H1 (cell line): ENCODE measurements around the gene DYNC2I2. TPM values are rescaled to one million over a fixed set of nuclear protein-coding genes. Genes with fewer than 3 reads are reported as not detected.
"Not testable (repeated sequence)": the region's sequence is repeated elsewhere in the genome, so short reads cannot be mapped to it uniquely, and the experiment has no call there.

Experiments
- CTCF ChIA-PET: fragments of 300-600 bp; sonication (Branson Sonifier 250); formaldehyde crosslinking; loops from one replicate; lab custom pipeline; 2021; ENCODE audit not compliant: partially characterized antibody; lab: Charles Lee
- POLR2A ChIA-PET: fragments of 300-600 bp; sonication (Branson Sonifier 250); formaldehyde crosslinking; loops from one replicate; lab custom pipeline; 2021; ENCODE audit warnings: inconsistent platforms; ENCODE audit not compliant: partially characterized antibody; lab: Charles Lee
- DNase-seq, 2 experiments: peaks; one replicate each; pipeline versions ENCODE4 v3.0.0 to v3.0.0-alpha.2; 2010 to 2022; ENCODE audit warnings: low spot score in 2 of 2, low read depth in 1 of 2, mixed read lengths in 1 of 2
- FAIRE-seq: peaks from 2 replicates; lab custom pipeline; 2011; peaks lifted over from hg19 to GRCh38; lab: Jason Lieb, UNC
- H2AFZ ChIP-seq: 2 replicates; pipeline ENCODE4 v1.8.1; 2012; ENCODE audit warnings: low read length, inconsistent platforms
- H2AK5ac ChIP-seq: 2 replicates; pipeline ENCODE4 v1.6.1; 2013; ENCODE audit warnings: low read depth, low read length
- H2BK120ac ChIP-seq: replicated peaks from 2 replicates; pipeline ENCODE3; 2013; ENCODE audit warnings: low read depth, low read length, inconsistent platforms
- H2BK12ac ChIP-seq: 2 replicates; pipeline ENCODE4 v1.6.1; 2013; ENCODE audit warnings: low read depth, low read length
- H2BK15ac ChIP-seq: 2 replicates; pipeline ENCODE4 v1.6.1; 2013; ENCODE audit warnings: low read length
- H2BK20ac ChIP-seq: 2 replicates; pipeline ENCODE4 v1.6.1; 2013; ENCODE audit warnings: low read length
- H2BK5ac ChIP-seq: 2 replicates; pipeline ENCODE4 v1.6.1; 2013; ENCODE audit warnings: low read depth, low read length
- H3K14ac ChIP-seq: 2 replicates; pipeline ENCODE4 v1.6.1; 2013; ENCODE audit warnings: inconsistent platforms; ENCODE audit not compliant: insufficient read length
- H3K18ac ChIP-seq: 2 replicates; pipeline ENCODE4 v1.6.1; 2013; ENCODE audit warnings: low read length; ENCODE audit errors: extremely low read depth
- H3K23ac ChIP-seq: 2 replicates; pipeline ENCODE4 v1.6.1; 2013; ENCODE audit warnings: inconsistent platforms; ENCODE audit not compliant: insufficient read length
- H3K23me2 ChIP-seq: 2 replicates; pipeline ENCODE4 v1.6.1; 2013; ENCODE audit warnings: low read depth, low read length
- H3K27ac ChIP-seq: 2 replicates; pipeline ENCODE4 v1.6.1; 2011; ENCODE audit warnings: low read depth, low read length, inconsistent platforms
- H3K27me3 ChIP-seq, 4 experiments: replicated peaks in 1 of 4; 1 replicate in 1 of 4; 2 replicates in 3 of 4; pipeline versions ENCODE4 v1.6.1 to v1.8.1; 2011 to 2013; ENCODE audit warnings: low read length in 3 of 4, mild to moderate bottlenecking in 3 of 4, inconsistent platforms in 2 of 4, mixed read lengths in 2 of 4, moderate library complexity in 1 of 4; ENCODE audit not compliant: control insufficient read depth in 3 of 4, insufficient read depth in 3 of 4; ENCODE audit errors: extremely low read depth in 1 of 4
- H3K36me3 ChIP-seq, 4 experiments: 2 replicates each; pipeline versions ENCODE4 v1.6.1 to v1.8.1; 2011 to 2013; ENCODE audit warnings: mild to moderate bottlenecking in 4 of 4, low read length in 3 of 4, moderate library complexity in 2 of 4, control low read depth in 1 of 4, inconsistent platforms in 1 of 4; ENCODE audit not compliant: insufficient read depth in 4 of 4, control insufficient read depth in 2 of 4
- H3K4ac ChIP-seq: replicated peaks from 2 replicates; pipeline ENCODE3; 2013; ENCODE audit warnings: low read length, low read depth, mixed read lengths, inconsistent platforms; ENCODE audit not compliant: insufficient read length
- H3K4me1 ChIP-seq, 4 experiments: replicated peaks in 1 of 4; 1 replicate in 1 of 4; 2 replicates in 3 of 4; pipeline versions ENCODE4 v1.6.1 to v1.8.1; 2011 to 2013; ENCODE audit warnings: low read length in 3 of 4, inconsistent platforms in 2 of 4, mixed read lengths in 1 of 4; ENCODE audit not compliant: insufficient read depth in 4 of 4, control insufficient read depth in 3 of 4
- H3K4me2 ChIP-seq, 2 experiments: 2 replicates each; pipeline versions ENCODE4 v1.6.1 to v1.8.1; 2011 to 2013; ENCODE audit warnings: low read depth in 2 of 2, low read length in 2 of 2, control low read depth in 1 of 2, inconsistent platforms in 1 of 2, mild to moderate bottlenecking in 1 of 2; ENCODE audit not compliant: insufficient read depth in 1 of 2
- H3K4me3 ChIP-seq, 4 experiments: fragments of 200-600, 300-600 bp in 1 of 4; sonication (generic), shearing (Covaris generic), sonication (Bioruptor Twin) in 1 of 4; 2 replicates each; pipeline versions ENCODE4 v1.5.1 to v1.8.1; 2011 to 2016; ENCODE audit warnings: low read length in 4 of 4, low read depth in 3 of 4, control low read depth in 2 of 4, inconsistent platforms in 2 of 4, mild to moderate bottlenecking in 2 of 4, mixed read lengths in 1 of 4, moderate library complexity in 1 of 4; ENCODE audit not compliant: insufficient read depth in 2 of 4; ENCODE audit errors: extremely low read depth in 1 of 4
- H3K56ac ChIP-seq: replicated peaks from 2 replicates; pipeline ENCODE3; 2013; ENCODE audit warnings: low read depth, mild to moderate bottlenecking, mixed read lengths, low read length, inconsistent platforms; ENCODE audit not compliant: insufficient read length
- H3K79me1 ChIP-seq: 2 replicates; pipeline ENCODE4 v1.6.1; 2013; ENCODE audit warnings: low read depth, low read length, control low read depth
- H3K79me2 ChIP-seq, 2 experiments: 2 replicates each; pipeline versions ENCODE4 v1.6.1 to v1.8.1; 2012 to 2013; ENCODE audit warnings: low read length in 2 of 2, mild to moderate bottlenecking in 2 of 2, inconsistent platforms in 1 of 2; ENCODE audit not compliant: insufficient read depth in 2 of 2, control insufficient read depth in 1 of 2
- H3K9ac ChIP-seq, 4 experiments: replicated peaks in 1 of 4; 1 replicate in 1 of 4; 2 replicates in 3 of 4; pipeline versions ENCODE4 v1.6.1 to v1.8.1; 2011 to 2013; ENCODE audit warnings: low read depth in 3 of 4, low read length in 3 of 4, control low read depth in 2 of 4, mild to moderate bottlenecking in 2 of 4, moderate library complexity in 2 of 4, inconsistent platforms in 1 of 4; ENCODE audit errors: extremely low read depth in 1 of 4
- H3K9me3 ChIP-seq, 2 experiments: 2 replicates each; pipeline versions ENCODE4 v1.6.1 to v1.8.1; 2012 to 2013; ENCODE audit warnings: mild to moderate bottlenecking in 2 of 2, moderate library complexity in 2 of 2, control low read depth in 1 of 2, inconsistent platforms in 1 of 2, low read depth in 1 of 2, low read length in 1 of 2, mixed read lengths in 1 of 2; ENCODE audit not compliant: insufficient read depth in 2 of 2
- H4K20me1 ChIP-seq, 2 experiments: replicated peaks in 1 of 2; 2 replicates each; pipeline versions ENCODE3 to v1.8.1; 2011 to 2013; ENCODE audit warnings: inconsistent platforms in 2 of 2, low read length in 2 of 2, mild to moderate bottlenecking in 1 of 2; ENCODE audit not compliant: insufficient read depth in 2 of 2, control insufficient read depth in 1 of 2
- H4K5ac ChIP-seq: 2 replicates; pipeline ENCODE4 v1.6.1; 2013; ENCODE audit warnings: low read length, low read depth, mixed read lengths, inconsistent platforms; ENCODE audit not compliant: insufficient read length
- H4K8ac ChIP-seq: 2 replicates; pipeline ENCODE4 v1.8.0; 2013; ENCODE audit warnings: mild to moderate bottlenecking, moderate library complexity, low read length, inconsistent platforms; ENCODE audit not compliant: insufficient read depth; ENCODE audit errors: extremely low read depth
- H4K91ac ChIP-seq: replicated peaks from 2 replicates; pipeline ENCODE3; 2013; ENCODE audit warnings: low read length, mixed read lengths, inconsistent platforms; ENCODE audit not compliant: insufficient read length
- CEBPB ChIP-seq: IDR thresholded peaks from 2 replicates; pipeline ENCODE4 v1.6.1; 2012; ENCODE audit warnings: low read depth, low read length
- KDM5A ChIP-seq: fragments of 200-600 bp; IDR thresholded peaks from 2 replicates; pipeline ENCODE4 v1.7.1; 2012; ENCODE audit warnings: mild to moderate bottlenecking, low read length, inconsistent platforms, mixed read lengths
- WGBS, 2 experiments: shearing (Covaris generic) in 1 of 2; methylation state at CpG; one replicate each; pipeline versions ENCODE4 v1.1.6 to v1.1.7; 2013 to 2015; ENCODE audit warnings: low lambda C conversion rate in 2 of 2, mixed read lengths in 2 of 2, inconsistent platforms in 1 of 2, low coverage in 1 of 2, missing lambda C conversion rate in 1 of 2; ENCODE audit not compliant: insufficient replicate concordance in 2 of 2, insufficient coverage in 1 of 2, insufficient read length in 1 of 2; ENCODE audit errors: extremely low coverage in 1 of 2, missing lambda C conversion rate in 1 of 2; 5-methylcytosine and 5-hydroxymethylcytosine counted together
- polyA plus RNA-seq, 7 experiments: library from polyadenylated mRNA; depleted of rRNA in 3 of 7; stranded (reverse) in 5 of 7; unstranded in 2 of 7; fragments of >200 nt in 5 of 7; fragments of 200-250 nt in 2 of 7; gene quantifications; 1 replicate in 5 of 7; 2 replicates in 1 of 7; 4 replicates in 1 of 7; pipeline versions ENCODE4 v1.2.1 to v1.2.3, GENCODE V29; 2011 to 2013; ENCODE audit warnings: missing spikeins in 2 of 7, mixed read lengths in 2 of 7
- total RNA-seq: library from RNA; stranded (reverse); fragmentation: NEBNext Ultra II Directional; extraction: Animal tissue kit (Norgen Biotek cat#: 25700); gene quantifications from 2 replicates; pipeline ENCODE4 v1.2.1, GENCODE V29; 2021

Gene DYNC2I2
- total and polyA plus RNA-seq, 2 of the 8 experiments (the other 6 are each of a cell fraction or from before 2014, with no cell fraction given) = 58.0 to 78.5 TPM

- TF ChIP-seq KDM5A (no peak), CEBPB (no peak)
- TF ChIP-seq, all 59 proteins: peak for 0
Observed at GRCh38 chr9:128587453-128587852, 69.2 kb downstream of the DYNC2I2 start (continued).

- H2BK20ac ChIP-seq, H3K4me3 ChIP-seq, H3K27me3 ChIP-seq, H2BK5ac ChIP-seq, H4K20me1 ChIP-seq, H3K56ac ChIP-seq, DNase-seq, POLR2A ChIA-PET, H4K91ac ChIP-seq, H3K4ac ChIP-seq, H3K23me2 ChIP-seq, H3K27ac ChIP-seq, H2BK15ac ChIP-seq, H3K79me1 ChIP-seq, H3K79me2 ChIP-seq, H4K8ac ChIP-seq, H3K4me2 ChIP-seq, H2AFZ ChIP-seq, H4K5ac ChIP-seq, H3K4me1 ChIP-seq, H3K18ac ChIP-seq, H3K23ac ChIP-seq, H2BK120ac ChIP-seq, FAIRE-seq, H3K9ac ChIP-seq, H2BK12ac ChIP-seq, H3K14ac ChIP-seq, H2AK5ac ChIP-seq, H3K9me3 ChIP-seq: not testable (repeated sequence)
- H3K36me3 ChIP-seq = peaks cover 36 to 85% (median 73%) of the 10 kb centered on the region in 4 experiments
- 95% methylated on average over 11 of the region's 11 CpGs; no CpG with 5 or more reads in 1 of the 2 experiments for WGBS, 2 experiments
- CTCF ChIA-PET = interaction anchor here (0.8 kb wide), 1 partner anchor 175 kb away, joined by 3 read pairs; no protein-coding TSS in a partner anchor
Observed at GRCh38 chr9:128586934-128587333, 69.7 kb downstream of the DYNC2I2 start.
